ENCODE measurements around the gene ASH1L. TPM values are rescaled to one million over a fixed set of nuclear protein-coding genes. Genes with fewer than 3 reads are reported as not detected.

ASH1L gene
- total and polyA plus RNA-seq, 9 of the 15 experiments (the other 6 are each of a cell fraction or from before 2014, with no cell fraction given) = 2.0 to 23.3 (median 14.6) TPM

DNA sequence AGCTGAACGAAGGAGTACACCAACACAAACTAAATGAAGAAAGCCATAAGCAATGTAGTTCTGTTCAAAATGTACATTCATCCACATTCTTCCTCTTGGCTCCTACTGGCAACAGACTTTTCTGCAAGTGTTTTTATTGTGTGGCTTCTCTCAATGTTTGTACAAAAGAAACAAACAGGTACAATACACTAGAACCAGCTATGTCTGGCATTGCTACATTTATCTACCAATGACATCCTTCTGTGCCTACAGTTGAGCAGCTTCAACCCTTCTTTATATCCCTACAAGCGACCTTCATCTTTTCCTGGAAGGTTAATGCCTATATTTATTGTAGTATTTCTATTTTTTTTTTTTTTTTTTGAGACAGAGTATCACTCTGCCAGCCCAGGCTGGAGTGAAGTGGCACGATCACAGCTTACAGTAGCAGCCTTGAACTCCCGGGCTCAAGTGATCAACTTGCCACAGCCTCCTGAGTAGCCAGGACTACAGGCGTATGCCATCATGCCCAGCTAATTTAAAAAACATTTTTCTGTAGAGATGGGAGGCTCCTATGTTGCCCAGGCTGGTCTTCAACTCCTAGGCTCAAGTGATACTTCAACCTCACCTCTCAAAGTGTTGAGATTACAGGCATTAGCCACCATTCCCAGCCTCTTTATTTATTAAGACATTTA lies 89.3 kb downstream of the ASH1L start (continued):
- TF ChIP-seq, protein P1, sequence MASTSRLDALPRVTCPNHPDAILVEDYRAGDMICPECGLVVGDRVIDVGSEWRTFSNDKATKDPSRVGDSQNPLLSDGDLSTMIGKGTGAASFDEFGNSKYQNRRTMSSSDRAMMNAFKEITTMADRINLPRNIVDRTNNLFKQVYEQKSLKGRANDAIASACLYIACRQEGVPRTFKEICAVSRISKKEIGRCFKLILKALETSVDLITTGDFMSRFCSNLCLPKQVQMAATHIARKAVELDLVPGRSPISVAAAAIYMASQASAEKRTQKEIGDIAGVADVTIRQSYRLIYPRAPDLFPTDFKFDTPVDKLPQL (IDR thresholded peaks at IDR 0.05; ENCODE audit: extremely low read depth, insufficient read length) = no peak
- TF ChIP-seq, protein P2, sequence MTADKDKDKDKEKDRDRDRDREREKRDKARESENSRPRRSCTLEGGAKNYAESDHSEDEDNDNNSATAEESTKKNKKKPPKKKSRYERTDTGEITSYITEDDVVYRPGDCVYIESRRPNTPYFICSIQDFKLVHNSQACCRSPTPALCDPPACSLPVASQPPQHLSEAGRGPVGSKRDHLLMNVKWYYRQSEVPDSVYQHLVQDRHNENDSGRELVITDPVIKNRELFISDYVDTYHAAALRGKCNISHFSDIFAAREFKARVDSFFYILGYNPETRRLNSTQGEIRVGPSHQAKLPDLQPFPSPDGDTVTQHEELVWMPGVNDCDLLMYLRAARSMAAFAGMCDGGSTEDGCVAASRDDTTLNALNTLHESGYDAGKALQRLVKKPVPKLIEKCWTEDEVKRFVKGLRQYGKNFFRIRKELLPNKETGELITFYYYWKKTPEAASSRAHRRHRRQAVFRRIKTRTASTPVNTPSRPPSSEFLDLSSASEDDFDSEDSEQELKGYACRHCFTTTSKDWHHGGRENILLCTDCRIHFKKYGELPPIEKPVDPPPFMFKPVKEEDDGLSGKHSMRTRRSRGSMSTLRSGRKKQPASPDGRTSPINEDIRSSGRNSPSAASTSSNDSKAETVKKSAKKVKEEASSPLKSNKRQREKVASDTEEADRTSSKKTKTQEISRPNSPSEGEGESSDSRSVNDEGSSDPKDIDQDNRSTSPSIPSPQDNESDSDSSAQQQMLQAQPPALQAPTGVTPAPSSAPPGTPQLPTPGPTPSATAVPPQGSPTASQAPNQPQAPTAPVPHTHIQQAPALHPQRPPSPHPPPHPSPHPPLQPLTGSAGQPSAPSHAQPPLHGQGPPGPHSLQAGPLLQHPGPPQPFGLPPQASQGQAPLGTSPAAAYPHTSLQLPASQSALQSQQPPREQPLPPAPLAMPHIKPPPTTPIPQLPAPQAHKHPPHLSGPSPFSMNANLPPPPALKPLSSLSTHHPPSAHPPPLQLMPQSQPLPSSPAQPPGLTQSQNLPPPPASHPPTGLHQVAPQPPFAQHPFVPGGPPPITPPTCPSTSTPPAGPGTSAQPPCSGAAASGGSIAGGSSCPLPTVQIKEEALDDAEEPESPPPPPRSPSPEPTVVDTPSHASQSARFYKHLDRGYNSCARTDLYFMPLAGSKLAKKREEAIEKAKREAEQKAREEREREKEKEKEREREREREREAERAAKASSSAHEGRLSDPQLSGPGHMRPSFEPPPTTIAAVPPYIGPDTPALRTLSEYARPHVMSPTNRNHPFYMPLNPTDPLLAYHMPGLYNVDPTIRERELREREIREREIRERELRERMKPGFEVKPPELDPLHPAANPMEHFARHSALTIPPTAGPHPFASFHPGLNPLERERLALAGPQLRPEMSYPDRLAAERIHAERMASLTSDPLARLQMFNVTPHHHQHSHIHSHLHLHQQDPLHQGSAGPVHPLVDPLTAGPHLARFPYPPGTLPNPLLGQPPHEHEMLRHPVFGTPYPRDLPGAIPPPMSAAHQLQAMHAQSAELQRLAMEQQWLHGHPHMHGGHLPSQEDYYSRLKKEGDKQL (CRISPR knock-in tag; IDR thresholded peaks at IDR 0.05; ENCODE audit: borderline replicate concordance) = no peak
- no peak for TF ChIP-seq SP1 (CRISPR knock-in tag; IDR thresholded peaks at IDR 0.05)
- no peak for TF ChIP-seq SMAD4 (CRISPR knock-in tag; conservative IDR thresholded peaks at IDR 0.05)
- TF ChIP-seq, protein P3, sequence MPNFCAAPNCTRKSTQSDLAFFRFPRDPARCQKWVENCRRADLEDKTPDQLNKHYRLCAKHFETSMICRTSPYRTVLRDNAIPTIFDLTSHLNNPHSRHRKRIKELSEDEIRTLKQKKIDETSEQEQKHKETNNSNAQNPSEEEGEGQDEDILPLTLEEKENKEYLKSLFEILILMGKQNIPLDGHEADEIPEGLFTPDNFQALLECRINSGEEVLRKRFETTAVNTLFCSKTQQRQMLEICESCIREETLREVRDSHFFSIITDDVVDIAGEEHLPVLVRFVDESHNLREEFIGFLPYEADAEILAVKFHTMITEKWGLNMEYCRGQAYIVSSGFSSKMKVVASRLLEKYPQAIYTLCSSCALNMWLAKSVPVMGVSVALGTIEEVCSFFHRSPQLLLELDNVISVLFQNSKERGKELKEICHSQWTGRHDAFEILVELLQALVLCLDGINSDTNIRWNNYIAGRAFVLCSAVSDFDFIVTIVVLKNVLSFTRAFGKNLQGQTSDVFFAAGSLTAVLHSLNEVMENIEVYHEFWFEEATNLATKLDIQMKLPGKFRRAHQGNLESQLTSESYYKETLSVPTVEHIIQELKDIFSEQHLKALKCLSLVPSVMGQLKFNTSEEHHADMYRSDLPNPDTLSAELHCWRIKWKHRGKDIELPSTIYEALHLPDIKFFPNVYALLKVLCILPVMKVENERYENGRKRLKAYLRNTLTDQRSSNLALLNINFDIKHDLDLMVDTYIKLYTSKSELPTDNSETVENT (CRISPR knock-in tag; IDR thresholded peaks at IDR 0.05) = no peak
- TF ChIP-seq NFIC (IDR thresholded peaks at IDR 0.05) = no peak
- TF ChIP-seq ZNF124 (CRISPR knock-in tag; IDR thresholded peaks at IDR 0.05) = no peak
